K562 (cell line): Measurements from ENCODE around the gene NAT8.
"Not testable (repeated sequence)": the region's sequence is repeated elsewhere in the genome, so short reads cannot be mapped to it uniquely, and the experiment has no call there.

Experiments
- ETV6 ChIP-seq, 3 experiments: fragments of 150-350 bp in 1 of 3; sonication (generic) in 1 of 3; formaldehyde crosslinking in 1 of 3; IDR thresholded peaks; 2 replicates each; pipeline versions ENCODE4 v1.6.1 to v1.8.0; 2014 to 2022; ENCODE audit warnings: borderline replicate concordance in 2 of 3, low read depth in 2 of 3, antibody characterized with exemption in 1 of 3, low read length in 1 of 3, mild to moderate bottlenecking in 1 of 3, missing genetic modification reagents in 1 of 3
- ZNF609 ChIP-seq: sonication (generic); formaldehyde crosslinking; IDR thresholded peaks from 2 replicates; pipeline ENCODE4 v1.8.1; 2023; ENCODE audit warnings: missing genetic modification reagents, mild to moderate bottlenecking, borderline replicate concordance
- TF ChIP-seq, protein P1 (sequence below): sonication (generic); formaldehyde crosslinking; IDR thresholded peaks from 2 replicates; pipeline ENCODE4 v1.8.0; 2022; ENCODE audit warnings: missing genetic modification reagents, mild to moderate bottlenecking, borderline replicate concordance

DNA sequence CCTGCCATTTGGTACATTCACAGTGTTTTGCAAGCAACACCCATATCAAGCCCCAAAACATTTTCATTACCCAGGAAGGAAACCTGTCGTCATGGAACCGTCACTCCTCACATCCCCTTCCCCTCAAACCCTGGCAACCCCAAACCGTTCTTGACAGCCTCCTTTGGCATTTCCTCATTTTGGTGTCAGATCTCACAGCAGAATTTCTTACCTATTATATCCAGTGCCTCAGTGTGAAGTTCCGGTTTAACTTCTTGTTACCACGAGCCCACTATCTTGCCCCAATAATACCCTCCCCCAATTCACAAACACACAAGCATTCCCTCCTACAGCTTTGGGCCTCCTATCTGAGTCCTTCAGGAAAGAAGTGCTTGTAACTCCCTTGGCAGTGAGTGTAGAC lies 16.0 kb downstream of the NAT8 start:
- TF ChIP-seq, protein P1, sequence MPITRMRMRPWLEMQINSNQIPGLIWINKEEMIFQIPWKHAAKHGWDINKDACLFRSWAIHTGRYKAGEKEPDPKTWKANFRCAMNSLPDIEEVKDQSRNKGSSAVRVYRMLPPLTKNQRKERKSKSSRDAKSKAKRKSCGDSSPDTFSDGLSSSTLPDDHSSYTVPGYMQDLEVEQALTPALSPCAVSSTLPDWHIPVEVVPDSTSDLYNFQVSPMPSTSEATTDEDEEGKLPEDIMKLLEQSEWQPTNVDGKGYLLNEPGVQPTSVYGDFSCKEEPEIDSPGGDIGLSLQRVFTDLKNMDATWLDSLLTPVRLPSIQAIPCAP (CRISPR knock-in tag): not testable (repeated sequence)
- not testable (repeated sequence) for TF ChIP-seq ZNF609 (CRISPR knock-in tag); ETV6 (IDR thresholded peaks at IDR 0.05; ENCODE audit: borderline replicate concordance in 1 of 2, low read depth in 2 of 2, low read length in 1 of 2); ETV6 (CRISPR knock-in tag; IDR thresholded peaks at IDR 0.05; ENCODE audit: borderline replicate concordance)
